Testis (tissue), 3 donors: Measurements from ENCODE around the gene KCNH2. TPM values are rescaled to one million over a fixed set of nuclear protein-coding genes. Genes with fewer than 3 reads are reported as not detected.

ENCODE experiments used
- DNase-seq: peaks from one replicate; pipeline ENCODE4 v3.0.0-alpha.2; 2019
- H3K27ac ChIP-seq, 2 donors: fragments of 200-600 bp; sonication (generic); one replicate each; pipeline ENCODE4 v1.5.1; 2019
- H3K27me3 ChIP-seq: fragments of 200-600 bp; sonication (generic); one replicate; pipeline ENCODE4 v1.5.1; 2019
- H3K36me3 ChIP-seq: fragments of 200-600 bp; sonication (generic); one replicate; pipeline ENCODE4 v1.5.1; 2017; ENCODE audit warnings: low read depth; ENCODE audit errors: missing control alignments
- H3K4me1 ChIP-seq: fragments of 200-600 bp; sonication (generic); one replicate; pipeline ENCODE4 v1.5.1; 2019
- H3K4me3 ChIP-seq, 2 donors: fragments of 200-600 bp; sonication (generic); one replicate each; pipeline ENCODE4 v1.5.1; 2017 to 2019
- H3K9me3 ChIP-seq: fragments of 200-600 bp; sonication (generic); one replicate; pipeline ENCODE4 v1.5.1; 2017
- CTCF ChIP-seq, 3 experiments: fragments of 450-650 bp in 2 of 3; fragments of 200-600 bp in 1 of 3; sonication (generic) in 1 of 3; IDR thresholded peaks; one replicate each; pipeline ENCODE4 v1.5.1; 2016 to 2019; ENCODE audit warnings: antibody characterized with exemption in 3 of 3, mild to moderate bottlenecking in 2 of 3, moderate library complexity in 1 of 3
- POLR2A ChIP-seq: fragments of 450-650 bp; IDR thresholded peaks from one replicate; pipeline ENCODE4 v1.6.1; 2017; ENCODE audit warnings: antibody characterized with exemption, mild to moderate bottlenecking, moderate library complexity
- WGBS, 2 donors: methylation state at CpG; one replicate each; pipeline ENCODE4 v1.1.5; 2018; 5-methylcytosine and 5-hydroxymethylcytosine counted together
- intact Hi-C: fragments of 100-400 bp; cut with DNase I; formaldehyde crosslinking; loops from one replicate; pipeline ENCODE4 v1.15.1; 2023; ENCODE audit warnings: low total_unique reads
- polyA plus RNA-seq: library from polyadenylated mRNA; stranded (reverse); fragments of 350-450 nt; fragmentation: Illumina TruSeq; extraction: RNeasy Lipid Tissue Mini Kit (QIAGEN cat#74804); gene quantifications from one replicate; pipeline ENCODE4 v1.2.3, GENCODE V29; 2014; ENCODE audit warnings: low read depth, low replicate concordance; ENCODE audit not compliant: insufficient read depth
- total RNA-seq, 2 donors: library from RNA; depleted of rRNA; stranded (reverse); fragments of >200 nt; gene quantifications; one replicate each; pipeline ENCODE4 v1.2.3, GENCODE V29; 2016

The KCNH2 gene
- total and polyA plus RNA-seq, 3 donors from 2014 or later = 82.5 to 247 (median 230) TPM

DNA sequence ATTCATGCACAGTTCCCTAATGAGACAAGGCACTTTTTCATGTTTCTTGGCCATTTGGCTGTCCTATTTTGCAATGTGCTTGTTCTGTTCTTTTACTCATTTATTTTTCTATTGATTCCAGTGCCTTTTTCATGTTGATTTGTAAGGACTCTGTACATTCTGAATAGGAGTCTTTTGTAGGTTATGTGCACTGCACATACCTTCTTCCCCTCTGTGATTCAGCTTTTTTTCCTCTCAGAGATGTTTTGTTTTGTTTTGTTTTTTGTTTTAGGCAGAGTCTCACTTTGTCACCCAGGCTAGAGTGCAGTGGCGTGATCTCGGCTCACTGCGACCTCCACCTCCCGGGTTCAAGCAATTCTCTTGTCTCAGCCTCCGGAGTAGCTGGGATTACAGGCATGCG lies 59.7 kb downstream of the KCNH2 start:
- peaks cover 8% of the 10 kb centered on the region for H3K4me1 ChIP-seq
- no peaks in the 10 kb centered on the region for H3K9me3 ChIP-seq
- TF ChIP-seq POLR2A (no peak), CTCF (IDR thresholded peaks at IDR 0.05) (no peak)
- H3K36me3 ChIP-seq = no peaks in the 10 kb centered on the region
- intact Hi-C loops = no loop called here
- 69 to 70% methylated on average over 6 of the region's 6 CpGs for WGBS, 2 donors
- no peak overlapping the region for H3K27ac ChIP-seq
- H3K27me3 ChIP-seq = no peaks in the 10 kb centered on the region
- DNase-seq = no peak
- H3K4me3 ChIP-seq = no peak overlapping the region

- TF ChIP-seq CTCF (IDR thresholded peaks at IDR 0.05) = no peak
- TF ChIP-seq POLR2A = no peak
- Histone ChIP-seq H3K4me3 (no peak overlapping the region), H3K27me3 (no peaks in the 10 kb centered on the region), H3K36me3 (no peaks in the 10 kb centered on the region), H3K27ac (no peak overlapping the region), H3K4me1 (peaks cover 12% of the 10 kb centered on the region), H3K9me3 (no peaks in the 10 kb centered on the region)
- 32 to 42% methylated on average over 7 of the region's 7 CpGs for WGBS, 2 donors
- intact Hi-C loops = no loop called here
- DNase-seq = no peak
These were observed 60.2 kb downstream of the KCNH2 start for GRCh38 chr7:150917969-150918368.

DNA sequence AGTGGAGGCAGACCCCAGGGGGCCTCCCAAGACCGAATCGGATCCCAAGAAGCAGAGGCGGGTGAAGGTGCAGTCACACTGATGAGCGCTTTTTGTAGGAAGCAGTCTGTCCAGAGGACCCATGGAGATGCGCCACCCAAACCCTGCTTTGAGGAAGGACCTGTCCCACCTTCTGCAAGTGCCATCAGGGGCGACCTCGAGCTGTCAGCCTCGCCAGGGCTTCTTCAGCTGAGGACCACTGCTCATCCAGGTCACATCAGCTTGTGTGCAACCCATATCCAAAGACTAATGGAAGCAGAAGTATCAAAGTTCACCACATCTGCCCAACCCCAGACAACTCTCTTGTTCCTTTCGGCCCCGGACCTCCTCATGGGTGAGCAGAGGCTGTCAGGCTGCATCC lies 61.5 kb downstream of the KCNH2 start:
- intact Hi-C loops = no loop called here
- no peak for TF ChIP-seq CTCF (IDR thresholded peaks at IDR 0.05)
- TF ChIP-seq POLR2A = no peak
- DNase-seq = no peak
- no peaks in the 10 kb centered on the region for H3K36me3 ChIP-seq
- H3K4me1 ChIP-seq = peaks cover 20% of the 10 kb centered on the region
- H3K9me3 ChIP-seq = no peaks in the 10 kb centered on the region
- no peak overlapping the region for H3K27ac ChIP-seq
- 98 to 100% methylated on average over 1 to 10 of the region's 10 CpGs for WGBS, 2 donors
- H3K4me3 ChIP-seq = no peak overlapping the region
- no peaks in the 10 kb centered on the region for H3K27me3 ChIP-seq

DNA sequence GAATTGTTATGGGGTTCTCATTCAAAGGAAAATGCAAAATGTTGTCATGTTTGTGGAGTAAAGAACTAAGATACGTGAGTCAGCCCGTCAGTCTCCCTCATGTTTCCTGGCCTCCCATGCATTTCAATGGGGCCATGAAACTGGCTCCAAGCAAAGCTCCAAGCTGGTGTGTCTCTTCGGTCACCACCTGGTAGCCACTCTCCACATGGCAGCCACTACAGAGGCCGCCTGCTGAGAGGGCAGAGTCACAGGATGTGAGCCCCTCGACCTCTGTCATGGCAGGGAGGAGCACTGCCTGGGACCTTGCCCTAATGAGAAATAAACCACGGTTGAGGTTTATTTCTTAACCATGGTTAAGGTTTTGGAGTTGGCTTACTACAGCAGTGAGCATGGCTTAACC lies 63.2 kb downstream of the KCNH2 start:
- Histone ChIP-seq H3K9me3 (no peaks in the 10 kb centered on the region), H3K27ac (no peak overlapping the region), H3K4me1 (peaks cover 27% of the 10 kb centered on the region), H3K36me3 (no peaks in the 10 kb centered on the region), H3K4me3 (no peak overlapping the region), H3K27me3 (no peaks in the 10 kb centered on the region)
- TF ChIP-seq POLR2A (no peak), CTCF (IDR thresholded peaks at IDR 0.05) (no peak)
- intact Hi-C loops = no loop called here
- WGBS, 2 donors = 79 to 90% methylated on average over 6 of the region's 6 CpGs
- DNase-seq = no peak

DNA sequence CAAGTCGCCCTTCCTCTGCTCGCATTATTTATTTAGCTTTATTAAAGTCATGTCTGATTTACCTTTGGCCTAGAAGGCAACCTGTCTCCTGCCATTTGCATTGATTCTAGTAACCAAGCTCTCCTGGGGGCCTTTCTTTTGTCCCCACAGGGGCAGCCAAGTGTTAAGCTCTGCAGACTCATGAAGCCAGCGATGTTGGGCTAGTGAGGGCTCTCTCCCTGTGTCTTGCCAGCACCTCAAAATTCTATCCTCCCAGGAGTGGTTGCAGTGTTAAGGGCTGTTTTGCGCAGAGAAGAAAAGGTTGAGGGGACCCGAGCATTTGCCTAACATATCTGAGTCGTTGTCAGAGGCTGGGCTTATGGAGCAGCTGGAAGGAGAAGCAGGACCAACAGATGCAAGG lies 63.9 kb downstream of the KCNH2 start:
- H3K27me3 ChIP-seq = no peaks in the 10 kb centered on the region
- no peak overlapping the region for H3K4me3 ChIP-seq
- 92% methylated on average over 6 of the region's 6 CpGs for WGBS, 2 donors
- no peak overlapping the region for H3K27ac ChIP-seq
- no peak for TF ChIP-seq POLR2A
- no peak for TF ChIP-seq CTCF (IDR thresholded peaks at IDR 0.05)
- H3K9me3 ChIP-seq = no peaks in the 10 kb centered on the region
- peaks cover 27% of the 10 kb centered on the region for H3K4me1 ChIP-seq
- intact Hi-C loops = no loop called here
- no peak for DNase-seq
- no peaks in the 10 kb centered on the region for H3K36me3 ChIP-seq
